Right lobe of liver (tissue), 6 donors: ENCODE data around the gene DUS2. TPM values are rescaled to one million over a fixed set of nuclear protein-coding genes. Genes with fewer than 3 reads are reported as not detected.
A peak's percentile ranks its signal among the peaks of the same experiment; 100 is the strongest.
"Not testable (repeated sequence)": the region's sequence is repeated elsewhere in the genome, so short reads cannot be mapped to it uniquely, and the experiment has no call there.

Source experiments
- ATAC-seq, 4 donors: fragments of 200-7000 bp; cut with Tn5 transposase; one replicate each; pipeline ENCODE4 v1.9.1; 2020; ENCODE audit warnings: mild to moderate bottlenecking in 4 of 4, moderate library complexity in 4 of 4
- DNase-seq, 3 donors: peaks; one replicate each; pipeline ENCODE4 v3.0.0-alpha.2; 2020
- H3K27ac ChIP-seq, 3 donors: fragments of 200-600 bp; one replicate each; pipeline ENCODE4 v1.8.0; 2022
- H3K27me3 ChIP-seq, 2 donors: fragments of 200-600 bp; one replicate each; pipeline ENCODE4 v1.8.0; 2022
- H3K36me3 ChIP-seq, 4 donors: fragments of 200-600 bp; sonication (generic) in 1 of 4; one replicate each; pipeline versions ENCODE4 v1.5.1 to v1.8.0; 2017 to 2022; ENCODE audit warnings: control low read depth in 1 of 4
- H3K4me1 ChIP-seq, 4 donors: fragments of 200-600 bp; sonication (generic) in 1 of 4; one replicate each; pipeline versions ENCODE4 v1.5.1 to v1.8.0; 2017 to 2022; ENCODE audit warnings: control low read depth in 1 of 4
- H3K4me3 ChIP-seq, 3 donors: fragments of 200-600 bp; one replicate each; pipeline ENCODE4 v1.8.0; 2022
- H3K9me3 ChIP-seq, 4 donors: fragments of 200-600 bp; sonication (generic) in 1 of 4; one replicate each; pipeline versions ENCODE4 v1.5.1 to v1.8.0; 2017 to 2022; ENCODE audit warnings: control low read depth in 1 of 4
- POLR2A ChIP-seq: fragments of 450-650 bp; IDR thresholded peaks from one replicate; pipeline ENCODE4 v1.6.1; 2017; ENCODE audit warnings: antibody characterized with exemption, mild to moderate bottlenecking
- WGBS: methylation state at CpG from one replicate; pipeline ENCODE4 v1.1.6; 2018; ENCODE audit warnings: low coverage, low lambda C conversion rate; ENCODE audit not compliant: insufficient coverage; ENCODE audit errors: missing lambda C conversion rate; 5-methylcytosine and 5-hydroxymethylcytosine counted together
- intact Hi-C, 2 donors: fragments of 100-400 bp; cut with DNase I; formaldehyde crosslinking; loops; one replicate each; pipeline versions ENCODE4 v1.11.2 to v1.14.1; 2022
- total RNA-seq, 6 experiments: library from RNA; depleted of rRNA in 2 of 6; stranded (reverse); fragments of >200 nt in 2 of 6; fragmentation: NEBNext Ultra II Directional in 3 of 6; extraction: Animal tissue kit (Norgen Biotek cat#: 25700) in 3 of 6; gene quantifications; one replicate each; pipeline versions ENCODE4 v1.1.0 to v1.2.4, GENCODE V29; 2016 to 2023
- TF ChIP-seq, protein P1 (sequence below), 4 donors: fragments of 200-600 bp in 3 of 4; fragments of 450-650 bp in 1 of 4; IDR thresholded peaks; one replicate each; pipeline versions ENCODE4 v1.5.1 to v1.8.0; 2016 to 2022; ENCODE audit warnings: antibody characterized with exemption in 4 of 4, mild to moderate bottlenecking in 2 of 4
- donor health status: DM: no; HTN: yes; CAD: no.
- donor health status: DM: no; HTN: no; CAD: no.
- donor health status: DM: no; HTN: no; CAD: no.
- donor health status: DM: no; HTN: yes; CAD: no.
- donor health status: DM: no; HTN: yes; CAD: no.

The DUS2 gene
- total RNA-seq, 6 experiments from 2014 or later, result 7.9 to 16.4 (median 9.2) TPM

DNA sequence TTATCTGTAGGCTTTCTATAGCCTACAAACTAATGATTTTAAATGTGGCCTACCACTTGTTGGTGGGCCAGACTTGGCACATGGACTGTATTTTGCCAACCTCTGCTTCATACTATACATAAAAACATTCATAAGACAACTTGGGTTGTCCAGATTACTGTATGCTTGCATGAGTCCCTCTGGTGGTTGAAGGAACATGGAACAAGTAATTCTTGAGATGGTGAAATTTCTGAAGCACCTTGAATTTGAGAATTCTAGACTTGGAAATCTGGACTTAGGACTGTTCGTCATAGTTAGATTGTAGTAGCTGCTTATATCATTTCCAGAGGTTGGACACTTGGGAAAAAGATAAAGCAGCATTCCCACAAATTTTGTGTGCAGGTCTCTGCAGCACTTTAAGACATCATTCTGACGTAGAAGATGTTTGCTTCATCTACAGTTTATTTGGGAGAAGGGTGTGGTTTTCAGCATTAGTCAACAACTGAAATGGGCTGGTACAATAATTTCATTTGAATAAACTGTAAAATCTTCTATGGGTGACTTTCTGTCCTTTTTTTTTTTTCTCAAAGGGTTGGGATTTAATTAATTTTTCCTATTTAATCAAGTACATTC is 93.3 kb downstream of the DUS2 start:
- Histone ChIP-seq H3K36me3 (no peaks in the 10 kb centered on the region), H3K4me3 (no peak overlapping the region), H3K9me3 (no peaks in the 10 kb centered on the region), H3K4me1 (peaks cover 0 to 10% (median 0%) of the 10 kb centered on the region in 4 donors), H3K27me3 (no peaks in the 10 kb centered on the region), H3K27ac (no peak overlapping the region)
- DNase-seq (no peak), ATAC-seq (no peak)
- intact Hi-C loops, result no loop called here
- 55% methylated on average over 2 of the region's 2 CpGs for WGBS
- TF ChIP-seq, protein P1, sequence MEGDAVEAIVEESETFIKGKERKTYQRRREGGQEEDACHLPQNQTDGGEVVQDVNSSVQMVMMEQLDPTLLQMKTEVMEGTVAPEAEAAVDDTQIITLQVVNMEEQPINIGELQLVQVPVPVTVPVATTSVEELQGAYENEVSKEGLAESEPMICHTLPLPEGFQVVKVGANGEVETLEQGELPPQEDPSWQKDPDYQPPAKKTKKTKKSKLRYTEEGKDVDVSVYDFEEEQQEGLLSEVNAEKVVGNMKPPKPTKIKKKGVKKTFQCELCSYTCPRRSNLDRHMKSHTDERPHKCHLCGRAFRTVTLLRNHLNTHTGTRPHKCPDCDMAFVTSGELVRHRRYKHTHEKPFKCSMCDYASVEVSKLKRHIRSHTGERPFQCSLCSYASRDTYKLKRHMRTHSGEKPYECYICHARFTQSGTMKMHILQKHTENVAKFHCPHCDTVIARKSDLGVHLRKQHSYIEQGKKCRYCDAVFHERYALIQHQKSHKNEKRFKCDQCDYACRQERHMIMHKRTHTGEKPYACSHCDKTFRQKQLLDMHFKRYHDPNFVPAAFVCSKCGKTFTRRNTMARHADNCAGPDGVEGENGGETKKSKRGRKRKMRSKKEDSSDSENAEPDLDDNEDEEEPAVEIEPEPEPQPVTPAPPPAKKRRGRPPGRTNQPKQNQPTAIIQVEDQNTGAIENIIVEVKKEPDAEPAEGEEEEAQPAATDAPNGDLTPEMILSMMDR (IDR thresholded peaks at IDR 0.05), result peak in 3 of 4 donors; percentile 23 to 29 (median 24)
- TF ChIP-seq POLR2A, result no peak

DNA sequence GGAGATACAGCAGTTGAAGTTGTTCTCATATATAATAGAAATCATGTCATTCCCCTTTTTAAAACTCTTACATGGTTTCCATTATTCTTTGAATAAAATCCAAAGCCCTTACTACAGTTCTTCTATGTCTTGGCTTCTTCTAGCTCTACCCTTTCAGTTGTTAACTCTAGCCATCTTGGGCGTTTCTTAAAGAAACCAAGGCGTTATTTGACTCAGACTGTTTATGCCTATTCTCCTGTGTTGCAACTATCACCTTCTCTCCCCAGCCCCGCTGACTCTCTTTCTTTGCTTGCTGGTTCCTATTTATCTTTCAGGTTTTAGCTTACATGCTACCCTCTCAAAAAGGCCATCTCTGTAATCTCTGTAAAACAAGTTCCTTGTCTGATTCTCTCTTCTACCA is 94.8 kb downstream of the DUS2 start:
- Histone ChIP-seq H3K27ac (no peak overlapping the region), H3K36me3 (no peaks in the 10 kb centered on the region), H3K27me3 (no peaks in the 10 kb centered on the region), H3K9me3 (no peaks in the 10 kb centered on the region), H3K4me3 (no peak overlapping the region), H3K4me1 (peaks cover 0 to 6% (median 0%) of the 10 kb centered on the region in 4 donors)
- DNase-seq (no peak), ATAC-seq (no peak)
- intact Hi-C loops, result no loop called here
- TF ChIP-seq POLR2A, result no peak
- TF ChIP-seq, protein P1 (IDR thresholded peaks at IDR 0.05), result no peak
- 62% methylated on average over 3 of the region's 3 CpGs for WGBS

DNA sequence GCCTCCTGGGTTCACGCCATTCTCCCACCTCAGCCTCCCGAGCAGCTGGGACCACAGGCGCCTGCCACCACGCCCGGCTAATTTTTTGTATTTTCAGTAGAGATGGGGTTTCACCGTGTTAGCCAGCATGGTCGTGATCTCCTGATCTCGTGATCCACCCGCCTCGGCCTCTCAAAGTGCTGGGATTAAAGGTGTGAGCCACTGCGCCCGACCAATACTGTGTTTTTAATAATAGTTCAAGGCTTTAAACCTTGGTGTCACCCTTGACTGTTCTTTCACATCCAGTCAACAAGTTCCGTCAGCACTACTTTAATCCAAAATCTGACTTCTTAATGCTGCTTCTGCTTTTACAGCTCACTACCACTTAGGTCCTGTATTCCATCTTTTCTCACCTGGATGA is 95.9 kb downstream of the DUS2 start:
- H3K4me3 ChIP-seq, intact Hi-C loops, ATAC-seq, DNase-seq, H3K27ac ChIP-seq, H3K9me3 ChIP-seq, H3K27me3 ChIP-seq, H3K36me3 ChIP-seq, H3K4me1 ChIP-seq: not testable (repeated sequence)
- WGBS, result 93% methylated on average over 6 of the region's 13 CpGs

DNA sequence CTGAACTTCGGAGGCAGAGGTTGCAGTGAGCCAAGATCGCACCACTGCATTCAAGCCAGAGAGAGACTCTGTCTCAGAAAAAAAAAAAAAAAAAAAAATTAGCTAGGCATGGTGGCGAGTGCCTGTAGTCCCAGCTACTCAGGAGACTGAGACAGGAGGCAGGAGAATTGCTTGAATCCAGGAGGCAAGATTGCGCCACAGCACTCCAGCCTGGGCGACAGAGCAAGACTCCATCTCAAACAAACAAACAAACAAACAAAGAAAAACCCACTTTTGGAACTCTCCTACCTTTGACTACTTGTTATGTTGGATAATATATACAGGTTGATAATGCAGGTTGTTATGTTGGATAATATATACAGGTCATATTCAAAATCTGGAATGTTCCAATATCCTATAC is 97.4 kb downstream of the DUS2 start:
- intact Hi-C loops, H3K4me1 ChIP-seq, DNase-seq, H3K9me3 ChIP-seq, ATAC-seq, H3K4me3 ChIP-seq, H3K36me3 ChIP-seq, H3K27ac ChIP-seq, H3K27me3 ChIP-seq: not testable (repeated sequence)
- 78% methylated on average over 5 of the region's 5 CpGs for WGBS

DNA sequence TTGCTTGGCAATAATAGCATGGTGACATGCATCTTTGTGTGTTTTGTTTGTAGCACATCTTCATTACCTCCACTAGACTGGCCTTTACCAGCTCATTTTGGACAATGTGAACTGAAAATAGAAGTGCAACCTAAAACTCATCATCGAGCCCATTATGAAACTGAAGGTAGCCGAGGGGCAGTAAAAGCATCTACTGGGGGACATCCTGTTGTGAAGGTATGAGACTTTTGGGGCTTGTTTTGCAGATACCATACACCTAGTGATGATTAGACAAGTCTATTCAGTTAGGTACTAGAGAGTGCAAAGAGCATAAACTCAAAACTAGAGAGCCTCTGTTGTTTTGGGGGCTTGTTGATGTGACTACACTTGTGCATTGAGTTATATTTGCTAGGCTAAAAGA is 103.3 kb downstream of the DUS2 start:
- Histone ChIP-seq H3K27ac (no peak overlapping the region), H3K9me3 (no peaks in the 10 kb centered on the region), H3K27me3 (no peaks in the 10 kb centered on the region), H3K4me1 (peaks cover 0 to 7% (median 0%) of the 10 kb centered on the region in 4 donors), H3K36me3 (peaks cover 0 to 11% (median 0%) of the 10 kb centered on the region in 4 donors), H3K4me3 (no peak overlapping the region)
- ATAC-seq (no peak), DNase-seq (no peak)
- TF ChIP-seq, protein P1 (IDR thresholded peaks at IDR 0.05), result no peak
- no peak for TF ChIP-seq POLR2A
- intact Hi-C loops, result no loop called here
- 88% methylated on average over 2 of the region's 2 CpGs for WGBS
